Measurements from ENCODE around the gene SIPA1. TPM values are rescaled to one million over a fixed set of nuclear protein-coding genes. Genes with fewer than 3 reads are reported as not detected.

The SIPA1 gene, protein sequence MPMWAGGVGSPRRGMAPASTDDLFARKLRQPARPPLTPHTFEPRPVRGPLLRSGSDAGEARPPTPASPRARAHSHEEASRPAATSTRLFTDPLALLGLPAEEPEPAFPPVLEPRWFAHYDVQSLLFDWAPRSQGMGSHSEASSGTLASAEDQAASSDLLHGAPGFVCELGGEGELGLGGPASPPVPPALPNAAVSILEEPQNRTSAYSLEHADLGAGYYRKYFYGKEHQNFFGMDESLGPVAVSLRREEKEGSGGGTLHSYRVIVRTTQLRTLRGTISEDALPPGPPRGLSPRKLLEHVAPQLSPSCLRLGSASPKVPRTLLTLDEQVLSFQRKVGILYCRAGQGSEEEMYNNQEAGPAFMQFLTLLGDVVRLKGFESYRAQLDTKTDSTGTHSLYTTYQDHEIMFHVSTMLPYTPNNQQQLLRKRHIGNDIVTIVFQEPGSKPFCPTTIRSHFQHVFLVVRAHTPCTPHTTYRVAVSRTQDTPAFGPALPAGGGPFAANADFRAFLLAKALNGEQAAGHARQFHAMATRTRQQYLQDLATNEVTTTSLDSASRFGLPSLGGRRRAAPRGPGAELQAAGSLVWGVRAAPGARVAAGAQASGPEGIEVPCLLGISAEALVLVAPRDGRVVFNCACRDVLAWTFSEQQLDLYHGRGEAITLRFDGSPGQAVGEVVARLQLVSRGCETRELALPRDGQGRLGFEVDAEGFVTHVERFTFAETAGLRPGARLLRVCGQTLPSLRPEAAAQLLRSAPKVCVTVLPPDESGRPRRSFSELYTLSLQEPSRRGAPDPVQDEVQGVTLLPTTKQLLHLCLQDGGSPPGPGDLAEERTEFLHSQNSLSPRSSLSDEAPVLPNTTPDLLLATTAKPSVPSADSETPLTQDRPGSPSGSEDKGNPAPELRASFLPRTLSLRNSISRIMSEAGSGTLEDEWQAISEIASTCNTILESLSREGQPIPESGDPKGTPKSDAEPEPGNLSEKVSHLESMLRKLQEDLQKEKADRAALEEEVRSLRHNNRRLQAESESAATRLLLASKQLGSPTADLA
- total RNA-seq (2014; rRNA removed; shearing (Covaris generic)) (57.6 and 95.4 TPM in 2 replicates), total RNA-seq (2022) (156 and 160 TPM in 2 replicates), Bru-seq, nascent RNA (percentile 60 among the genes with signal in this experiment), BruChase-seq, experiment 1, labeled RNA remaining after a 6-hour chase (percentile 75 among the genes with signal in this experiment), BruChase-seq, experiment 2, labeled RNA remaining after a 2-hour chase (percentile 69 among the genes with signal in this experiment)
- long read RNA-seq, transcript SIPA1-209 (16 exons, 3,521 nt) = major isoform, 125 of 305 reads
- long read RNA-seq, partial matches to known transcripts = 136 of 305 reads
- long read RNA-seq, other reads (novel, unspliced or antisense) = 42 of 305 reads

DNA sequence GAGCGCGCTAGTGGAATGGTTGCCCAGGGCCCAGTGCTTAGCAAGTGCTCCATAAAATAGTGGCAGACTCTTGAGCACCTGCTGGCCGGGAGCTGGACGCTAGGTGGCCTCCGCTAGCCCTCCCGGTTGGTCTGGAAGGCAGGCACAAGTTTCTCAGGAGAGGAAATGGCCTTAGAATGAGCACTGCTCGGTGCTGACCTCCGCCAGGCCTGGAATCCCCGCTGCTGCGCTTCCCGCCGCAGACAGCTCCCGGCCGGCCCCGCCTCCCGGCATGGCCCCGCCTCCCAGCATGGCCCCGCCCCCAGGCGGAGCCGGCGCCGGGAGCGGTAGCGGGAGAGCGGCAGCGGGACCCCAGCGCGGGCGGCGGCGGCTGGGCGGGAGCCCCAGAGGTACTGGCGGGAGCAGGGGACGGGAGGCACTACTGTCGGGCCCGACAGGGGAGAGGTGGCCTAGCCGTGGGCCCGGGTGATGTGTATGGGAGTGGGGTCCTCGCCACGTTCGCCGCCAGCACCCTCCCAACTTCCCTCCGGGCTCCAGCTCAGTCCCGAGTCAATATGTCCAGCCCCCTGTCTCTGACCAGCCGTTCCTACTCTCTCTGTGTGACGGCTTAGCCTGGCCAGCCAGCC is at the start of gene SIPA1:
SIPA1 (plus strand) TSS at position 308 of the 626 bp plus-strand sequence. CDS start 2,821 bp downstream, outside the sequence.
- H3K79me2 ChIP-seq (ENCODE audit: insufficient read depth, low read depth, low read length) = peaks cover 22% of the 10 kb centered on the region; the same call in 1 of the 2 replicates
- H4K20me1 ChIP-seq (ENCODE audit: insufficient read depth, low read length) = no peaks in the 10 kb centered on the region
- H3K4me1 ChIP-seq (ENCODE audit: insufficient read depth, low read length, poor library complexity, severe bottlenecking) = peaks cover 51% of the 10 kb centered on the region
- no peaks in the 10 kb centered on the region for H3K9me3 ChIP-seq (ENCODE audit: low read length)
- no peaks in the 10 kb centered on the region for H3K9me2 ChIP-seq (ENCODE audit: insufficient read depth, low read length)
- no peak within 1 kb of the TSS for H2AFZ ChIP-seq (ENCODE audit: low read length)
- peak within 1 kb of the TSS; percentile 90 for H3K4me3 ChIP-seq (ENCODE audit: low read depth, low read length, poor library complexity, severe bottlenecking)
- H3K27ac ChIP-seq (ENCODE audit: low read depth, low read length, poor library complexity, severe bottlenecking) = peak within 1 kb of the TSS; percentile 95
- peak; percentile 75 for DNase-seq (ENCODE audit: low spot score)
- CTCF ChIA-PET (ENCODE audit: unreplicated experiment) = interaction anchor here (1.5 to 2.3 kb wide), 2 partner anchors 11 to 23 kb away, joined by 5 to 7 read pairs; partner anchors contain the start of gene PCNX3
- peak within 1 kb of the TSS; percentile 97 for H3K4me2 ChIP-seq (ENCODE audit: low read length)
- H3K36me3 ChIP-seq (ENCODE audit: insufficient read depth, low read length) = peaks cover 64% of the 10 kb centered on the region
- intact Hi-C loops (cut with micrococcal nuclease; ENCODE audit: unreplicated experiment) = loop anchor here (2.0 kb wide), 2 partner anchors 63 to 221 kb away; partner anchors contain the start of gene CFL1
- POLR2A ChIA-PET = interaction anchor here (0.7 to 2.6 kb wide), 5 partner anchors 21 to 696 kb away, joined by 3 to 7 read pairs (median 4); partner anchors contain the start of genes PCNX3 and RELA
- no peak for TF ChIP-seq CTCF (conservative IDR thresholded peaks at IDR 0.05; ENCODE audit: low read length)
- TF ChIP-seq EZH2phosphoT487 (IDR thresholded peaks at IDR 0.05; ENCODE audit: borderline replicate concordance, low read depth, low read length) = no peak
- no TSS peak for BruUV-seq (replicated peaks)

GRCh38 chr11:65588199-65589054 is 49.5 kb upstream of the SIPA1 start:
- Histone ChIP-seq H3K4me2 (ENCODE audit: low read length) (peak overlapping the region; percentile 73), H3K27ac (ENCODE audit: low read depth, low read length, poor library complexity, severe bottlenecking) (peak overlapping the region; percentile 74)
- intact Hi-C loops (cut with micrococcal nuclease; ENCODE audit: unreplicated experiment) = loop anchor here (1.0 kb wide), 2 partner anchors 14 to 48 kb away; no protein-coding TSS in a partner anchor

More at GRCh38 chr11:65588199-65589054, 49.5 kb upstream of the SIPA1 start:
- ChIA-PET CTCF (ENCODE audit: unreplicated experiment) (interaction anchor here (0.6 to 2.2 kb wide), 7 partner anchors 11 to 51 kb away, joined by 3 to 11 read pairs (median 3); partner anchors contain the start of genes EHBP1L1, PCNX3 and ZNRD2), POLR2A (interaction anchor here (0.5 to 2.5 kb wide), 6 partner anchors 9 to 265 kb away, joined by 3 to 17 read pairs (median 6); partner anchors contain the start of genes EHBP1L1 and PCNX3)
- no TSS peak for BruUV-seq (replicated peaks)
- peak; percentile 83 for TF ChIP-seq CTCF (conservative IDR thresholded peaks at IDR 0.05; ENCODE audit: low read length)
- TF ChIP-seq EZH2phosphoT487 (IDR thresholded peaks at IDR 0.05; ENCODE audit: borderline replicate concordance, low read depth, low read length) = no peak
- no peaks in the 10 kb centered on the region for H3K9me3 ChIP-seq (ENCODE audit: low read length)
- no peaks in the 10 kb centered on the region for H4K20me1 ChIP-seq (ENCODE audit: insufficient read depth, low read length)
- H3K79me2 ChIP-seq (ENCODE audit: insufficient read depth, low read depth, low read length) = no peaks in the 10 kb centered on the region
- DNase-seq (ENCODE audit: low spot score) = peak; percentile 84
- peak overlapping the region; percentile 37 for H3K4me3 ChIP-seq (ENCODE audit: low read depth, low read length, poor library complexity, severe bottlenecking)
- H3K36me3 ChIP-seq (ENCODE audit: insufficient read depth, low read length) = peaks cover 29% of the 10 kb centered on the region; the same call in 1 of the 2 replicates
- H3K4me1 ChIP-seq (ENCODE audit: insufficient read depth, low read length, poor library complexity, severe bottlenecking) = peaks cover 36% of the 10 kb centered on the region
- peak overlapping the region; percentile 19; the same call in 1 of the 2 replicates for H2AFZ ChIP-seq (ENCODE audit: low read length)
- H3K9me2 ChIP-seq (ENCODE audit: insufficient read depth, low read length) = no peaks in the 10 kb centered on the region
